Activated CD4-positive, alpha-beta memory T cell treated with anti-CD3 and anti-CD28 coated beads, Interleukin-2, amount 10 ng/mL, durations not matched to agents 7 days and 5 days (primary cell): ENCODE results near the gene PGBD1. TPM values are rescaled to one million over a fixed set of nuclear protein-coding genes. Genes with fewer than 3 reads are reported as not detected.

ENCODE experiments used
- CTCF ChIA-PET: fragments of 350-600 bp; sonication (Branson Sonifier 250); formaldehyde crosslinking; loops from one replicate; lab custom pipeline; 2021; ENCODE audit warnings: antibody characterized with exemption, inconsistent platforms; lab: Charles Lee
- POLR2A ChIA-PET: fragments of 350-600 bp; sonication (Branson Sonifier 250); formaldehyde crosslinking; loops from one replicate; lab custom pipeline; 2021; ENCODE audit warnings: antibody characterized with exemption; lab: Charles Lee
- DNase-seq: peaks from one replicate; pipeline ENCODE4 v3.0.0-alpha.2; 2020
- H3K27ac Mint-ChIP-seq: one replicate; pipeline ENCODE4 v1.8.0; 2021; ENCODE audit warnings: mild to moderate bottlenecking, mixed read lengths
- H3K27me3 Mint-ChIP-seq: one replicate; pipeline ENCODE4 v1.8.0; 2021; ENCODE audit warnings: mixed read lengths
- H3K36me3 Mint-ChIP-seq: one replicate; pipeline ENCODE4 v1.8.0; 2021; ENCODE audit warnings: low read depth, mixed read lengths
- H3K4me1 Mint-ChIP-seq: one replicate; pipeline ENCODE4 v1.8.0; 2021; ENCODE audit warnings: mixed read lengths
- H3K4me3 Mint-ChIP-seq: one replicate; pipeline ENCODE4 v1.8.0; 2021; ENCODE audit warnings: mild to moderate bottlenecking, mixed read lengths
- H3K9me3 Mint-ChIP-seq: one replicate; pipeline ENCODE4 v1.8.0; 2021; ENCODE audit warnings: mixed read lengths
- total RNA-seq, 2 experiments: library from RNA; stranded (reverse); gene quantifications; one replicate each; pipeline ENCODE4 v1.2.3, GENCODE V29; 2021

PGBD1 gene
- total RNA-seq, 2 experiments from 2014 or later = 1.8 to 2.0 TPM

DNA sequence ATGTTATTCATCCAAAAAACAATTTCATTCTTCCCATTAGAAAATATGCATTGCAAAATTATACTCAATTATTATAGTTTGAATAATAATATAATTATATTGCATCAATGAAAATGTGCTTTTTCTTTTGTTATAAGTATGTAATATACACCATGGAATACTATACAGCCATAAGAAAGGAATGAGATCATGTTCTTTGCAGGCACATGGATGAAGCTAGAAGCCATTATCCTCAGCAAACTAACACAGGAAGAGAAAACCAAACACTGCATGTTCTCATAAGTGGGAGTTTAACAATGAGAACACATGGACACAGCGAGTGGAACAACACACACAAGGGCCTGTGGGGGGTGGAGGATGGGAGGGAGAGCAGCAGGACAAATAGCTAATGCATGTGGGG lies 24.3 kb upstream of the PGBD1 start:
- H3K36me3 Mint-ChIP-seq = peaks cover 7% of the 10 kb centered on the region
- H3K4me1 Mint-ChIP-seq = peaks cover 16% of the 10 kb centered on the region
- H3K27me3 Mint-ChIP-seq = peaks cover 16% of the 10 kb centered on the region
- CTCF ChIA-PET = no interaction called here
- peaks cover 7% of the 10 kb centered on the region for H3K9me3 Mint-ChIP-seq
- H3K27ac Mint-ChIP-seq = no peak overlapping the region
- no peak overlapping the region for H3K4me3 Mint-ChIP-seq
- POLR2A ChIA-PET = no interaction called here
- DNase-seq = no peak

GRCh38 chr6:28258877-28259777 lies 22.2 kb upstream of the PGBD1 start, which contains the start of gene NKAPL:
Gene NKAPL, plus strand, starts transcription at chr6:28259297. Its CDS starts 75 bp downstream, at chr6:28259372.
- POLR2A ChIA-PET = no interaction called here
- CTCF ChIA-PET = no interaction called here
- peaks cover 7% of the 10 kb centered on the region for H3K9me3 Mint-ChIP-seq
- H3K4me3 Mint-ChIP-seq = no peak within 1 kb of the TSS
- H3K27me3 Mint-ChIP-seq = peaks cover 23% of the 10 kb centered on the region
- DNase-seq = peak; percentile 38
- peaks cover 7% of the 10 kb centered on the region for H3K4me1 Mint-ChIP-seq
- peaks cover 7% of the 10 kb centered on the region for H3K36me3 Mint-ChIP-seq
- no peak within 1 kb of the TSS for H3K27ac Mint-ChIP-seq

DNA sequence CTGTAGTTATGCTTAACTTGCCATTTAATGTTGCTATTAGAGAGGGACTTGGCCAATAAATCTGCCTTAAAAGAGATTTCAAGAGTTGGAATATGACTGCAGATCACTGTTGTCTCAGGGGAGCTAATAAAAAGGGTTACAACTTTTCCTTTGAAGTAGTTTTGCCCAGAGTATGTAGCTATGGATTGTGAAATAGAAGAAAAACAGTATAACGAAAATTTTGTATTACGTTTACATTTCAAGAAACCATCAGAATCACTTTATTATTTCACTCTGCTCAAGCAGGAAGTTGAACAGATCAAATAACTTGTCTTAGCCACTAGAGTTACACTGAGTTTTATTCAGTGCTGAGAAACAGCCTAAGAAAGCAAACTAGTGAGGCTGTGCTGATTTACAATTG lies 17.4 kb upstream of the PGBD1 start:
- Mint-ChIP-seq H3K4me1 (peaks cover 14% of the 10 kb centered on the region), H3K4me3 (no peak overlapping the region), H3K36me3 (peaks cover under 1% of the 10 kb centered on the region), H3K9me3 (peaks cover under 1% of the 10 kb centered on the region), H3K27me3 (peaks cover 19% of the 10 kb centered on the region), H3K27ac (no peak overlapping the region)
- ChIA-PET POLR2A (interaction anchor here (0.9 kb wide), 1 partner anchor 12 kb away, joined by 3 read pairs; the partner anchor contains the start of gene ZKSCAN4), CTCF (no interaction called here)
- no peak for DNase-seq

DNA sequence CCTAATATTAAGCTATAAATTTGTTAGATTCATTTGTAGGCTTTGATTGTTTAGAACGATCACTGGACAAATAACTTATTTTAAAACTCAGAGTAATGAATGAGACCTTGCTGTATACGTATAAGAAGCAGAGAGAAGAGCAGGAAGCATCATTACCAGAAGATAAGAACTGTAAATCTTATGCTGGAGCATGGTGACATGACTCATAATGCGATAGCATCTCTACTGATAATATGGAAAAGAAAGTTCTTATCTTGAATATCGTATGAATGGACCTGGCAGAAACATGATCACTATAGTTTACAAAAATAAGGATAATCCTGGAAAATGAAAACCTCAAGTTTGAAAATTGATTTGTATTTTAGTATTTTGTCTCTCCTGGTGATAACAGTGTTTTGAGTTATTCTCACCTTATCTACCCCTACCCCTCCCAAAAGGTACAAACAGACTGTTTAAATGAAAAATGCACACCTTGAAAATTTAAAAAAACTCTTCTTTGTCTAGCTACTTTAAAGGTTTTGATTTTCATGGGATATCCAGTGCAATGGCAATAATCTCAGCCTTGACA lies 16.5 kb upstream of the PGBD1 start:
- H3K36me3 Mint-ChIP-seq = no peaks in the 10 kb centered on the region
- H3K27ac Mint-ChIP-seq = no peak overlapping the region
- no peak overlapping the region for H3K4me3 Mint-ChIP-seq
- ChIA-PET CTCF (no interaction called here), POLR2A (interaction anchor here (0.9 kb wide), 1 partner anchor 13 kb away, joined by 3 read pairs; the partner anchor contains the start of gene ZKSCAN4)
- no peak for DNase-seq
- no peaks in the 10 kb centered on the region for H3K9me3 Mint-ChIP-seq
- H3K4me1 Mint-ChIP-seq = peaks cover 21% of the 10 kb centered on the region
- H3K27me3 Mint-ChIP-seq = peaks cover 16% of the 10 kb centered on the region

DNA sequence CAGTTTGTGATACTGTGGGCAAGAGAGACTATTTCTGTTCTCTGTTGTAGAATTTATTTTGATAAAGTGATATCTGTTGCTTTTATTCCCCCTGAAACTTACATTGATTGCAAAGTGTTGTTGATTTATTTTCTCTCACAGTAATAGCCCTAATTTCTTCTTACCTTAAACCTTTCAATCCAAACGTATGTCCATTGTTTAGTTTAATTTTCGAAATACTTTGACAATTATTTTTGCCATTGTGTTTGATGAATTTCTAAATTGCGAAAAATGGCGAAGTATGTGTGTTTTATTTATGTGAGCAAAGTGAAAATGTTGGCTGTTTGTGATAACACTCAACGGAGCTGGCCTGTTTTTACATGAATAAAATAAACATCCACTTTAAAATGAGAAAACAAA lies 14.8 kb upstream of the PGBD1 start:
- no peak overlapping the region for H3K27ac Mint-ChIP-seq
- no peak for DNase-seq
- ChIA-PET CTCF (interaction anchor here (0.7 to 2.5 kb wide), 12 partner anchors 9 to 1695 kb away, joined by 3 to 13 read pairs (median 4); partner anchors contain the start of genes ZKSCAN4 and ZKSCAN8), POLR2A (interaction anchor here (0.8 to 2.9 kb wide), 13 partner anchors 11 to 399 kb away, joined by 3 to 32 read pairs (median 8); partner anchors contain the start of genes ZKSCAN3, ZKSCAN4, ZKSCAN8 and ZSCAN16)
- H3K4me1 Mint-ChIP-seq = peaks cover 23% of the 10 kb centered on the region
- H3K36me3 Mint-ChIP-seq = peaks cover 4% of the 10 kb centered on the region
- H3K4me3 Mint-ChIP-seq = no peak overlapping the region
- peaks cover 7% of the 10 kb centered on the region for H3K27me3 Mint-ChIP-seq
- no peaks in the 10 kb centered on the region for H3K9me3 Mint-ChIP-seq

- CTCF ChIA-PET = interaction anchor here (0.6 to 2.5 kb wide), 16 partner anchors 9 to 1695 kb away, joined by 3 to 13 read pairs (median 4); partner anchors contain the start of genes ZKSCAN4, ZKSCAN8, ZSCAN12 and ZSCAN16
- Mint-ChIP-seq H3K4me1 (peaks cover 23% of the 10 kb centered on the region), H3K27ac (no peak within 1 kb of the TSS), H3K9me3 (no peaks in the 10 kb centered on the region), H3K27me3 (peaks cover 7% of the 10 kb centered on the region), H3K4me3 (no peak within 1 kb of the TSS), H3K36me3 (peaks cover 6% of the 10 kb centered on the region)
- DNase-seq = peak; percentile 87
- POLR2A ChIA-PET = interaction anchor here (0.8 to 2.9 kb wide), 14 partner anchors 11 to 429 kb away, joined by 3 to 32 read pairs (median 7); partner anchors contain the start of genes ZKSCAN3, ZKSCAN4, ZKSCAN8 and ZSCAN16
Observed at GRCh38 chr6:28266962-28267694, 14.2 kb upstream of the PGBD1 start, which contains the start of gene ZSCAN26. Gene ZSCAN26, plus strand, starts transcription at chr6:28267143. Its CDS starts 4,777 bp downstream, at chr6:28271920.

GRCh38 chr6:28267695-28268059 lies 13.7 kb upstream of the PGBD1 start:
- Mint-ChIP-seq H3K36me3 (peaks cover 11% of the 10 kb centered on the region), H3K9me3 (no peaks in the 10 kb centered on the region), H3K27ac (no peak overlapping the region), H3K4me1 (peaks cover 23% of the 10 kb centered on the region), H3K4me3 (no peak overlapping the region), H3K27me3 (peaks cover 7% of the 10 kb centered on the region)
- CTCF ChIA-PET = interaction anchor here (0.6 to 2.5 kb wide), 13 partner anchors 12 to 471 kb away, joined by 3 to 13 read pairs (median 4); partner anchors contain the start of genes ZKSCAN4, ZKSCAN8, ZSCAN12 and ZSCAN16
- DNase-seq = no peak
- POLR2A ChIA-PET = interaction anchor here (1.1 to 2.9 kb wide), 13 partner anchors 11 to 429 kb away, joined by 3 to 32 read pairs (median 8); partner anchors contain the start of genes ZKSCAN3, ZKSCAN4, ZKSCAN8 and ZSCAN16

DNA sequence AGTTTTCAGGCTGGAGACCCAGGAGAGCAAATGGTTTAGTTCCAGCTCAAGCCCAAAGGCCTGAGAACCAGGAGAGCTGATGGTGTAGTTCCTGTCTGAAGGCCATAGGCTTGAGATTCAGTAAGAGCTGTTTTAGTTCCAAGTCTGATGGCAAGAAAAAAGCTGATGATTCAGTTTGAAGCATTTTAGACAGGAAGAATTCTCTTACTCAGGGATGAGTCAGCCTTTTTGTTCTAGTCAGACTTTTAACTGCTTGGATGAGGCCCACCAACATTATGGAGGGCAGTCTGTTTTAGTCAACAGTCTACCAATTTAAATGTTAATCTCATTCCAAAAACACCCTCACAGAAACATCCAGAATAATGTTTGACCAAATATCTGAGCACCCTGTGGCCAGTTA lies 11.9 kb upstream of the PGBD1 start:
- no peaks in the 10 kb centered on the region for H3K27me3 Mint-ChIP-seq
- H3K4me3 Mint-ChIP-seq = no peak overlapping the region
- H3K4me1 Mint-ChIP-seq = peaks cover 21% of the 10 kb centered on the region
- no peak for DNase-seq
- H3K9me3 Mint-ChIP-seq = no peaks in the 10 kb centered on the region
- ChIA-PET CTCF (no interaction called here), POLR2A (no interaction called here)
- H3K27ac Mint-ChIP-seq = no peak overlapping the region
- H3K36me3 Mint-ChIP-seq = peaks cover 20% of the 10 kb centered on the region

DNA sequence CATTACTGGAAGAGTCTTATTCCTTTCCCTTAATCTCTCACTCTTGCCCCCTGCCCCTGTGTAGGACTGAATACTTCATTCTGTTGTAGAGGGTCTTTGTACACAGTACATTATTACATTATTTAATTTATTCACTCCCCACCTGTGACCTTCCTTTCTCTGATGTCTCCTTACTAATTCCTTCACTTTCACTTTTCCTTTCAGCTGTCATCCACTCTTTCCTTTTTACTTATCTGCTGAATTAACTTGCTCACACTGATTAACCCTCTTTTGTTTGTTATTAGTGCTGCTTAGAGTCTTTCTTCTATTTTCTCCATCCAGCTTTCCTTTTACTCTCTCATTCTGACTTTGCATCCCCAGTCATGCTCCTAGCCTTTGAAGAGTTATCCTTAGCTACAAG lies 6.5 kb upstream of the PGBD1 start:
- H3K4me3 Mint-ChIP-seq = no peak overlapping the region
- H3K4me1 Mint-ChIP-seq = peaks cover 11% of the 10 kb centered on the region
- DNase-seq = no peak
- POLR2A ChIA-PET = no interaction called here
- no peak overlapping the region for H3K27ac Mint-ChIP-seq
- H3K27me3 Mint-ChIP-seq = peaks cover under 1% of the 10 kb centered on the region
- CTCF ChIA-PET = interaction anchor here (2.6 kb wide), 1 partner anchor 81 kb away, joined by 6 read pairs; no protein-coding TSS in a partner anchor
- H3K36me3 Mint-ChIP-seq = peaks cover 47% of the 10 kb centered on the region
- H3K9me3 Mint-ChIP-seq = no peaks in the 10 kb centered on the region

- ChIA-PET POLR2A (interaction anchor here (2.5 kb wide), 1 partner anchor 11 kb away, joined by 6 read pairs; the partner anchor contains the start of gene ZSCAN26), CTCF (interaction anchor here (1.1 kb wide), 1 partner anchor 78 kb away, joined by 3 read pairs; no protein-coding TSS in a partner anchor)
- no peak overlapping the region for H3K27ac Mint-ChIP-seq
- H3K27me3 Mint-ChIP-seq = peaks cover 5% of the 10 kb centered on the region
- H3K36me3 Mint-ChIP-seq = peaks cover 35% of the 10 kb centered on the region
- no peak for DNase-seq
- H3K4me3 Mint-ChIP-seq = no peak overlapping the region
- H3K4me1 Mint-ChIP-seq = peaks cover 21% of the 10 kb centered on the region
- no peaks in the 10 kb centered on the region for H3K9me3 Mint-ChIP-seq
Observed at GRCh38 chr6:28277746-28278145, 3.6 kb upstream of the PGBD1 start.

GRCh38 chr6:28280595-28281287 lies 631 bp upstream of the PGBD1 start:
- Mint-ChIP-seq H3K27ac (no peak overlapping the region), H3K4me1 (peaks cover 13% of the 10 kb centered on the region), H3K9me3 (no peaks in the 10 kb centered on the region), H3K36me3 (peaks cover 25% of the 10 kb centered on the region), H3K27me3 (peaks cover 5% of the 10 kb centered on the region), H3K4me3 (peak overlapping the region; percentile 72)
- CTCF ChIA-PET = interaction anchor here (1.4 to 1.6 kb wide), 2 partner anchors 29 to 75 kb away, joined by 5 to 6 read pairs; partner anchors contain the start of gene ZKSCAN4
- no peak for DNase-seq
- POLR2A ChIA-PET = interaction anchor here (0.9 to 1.0 kb wide), 2 partner anchors 29 to 75 kb away, joined by 3 to 5 read pairs; partner anchors contain the start of gene ZKSCAN4
